Hepatic stellate cell (primary cell): ENCODE data around the gene DAPK3.

Experiments used
- DNase-seq: peaks from one replicate; pipeline ENCODE4 v3.0.0; 2011; ENCODE audit warnings: low spot score

The DAPK3 gene

GRCh38 chr19:3910105-3910504 lies 60.8 kb downstream of the DAPK3 start:
- DNase-seq = no peak
